ENCODE data around the gene HSPA6. TPM values are rescaled to one million over a fixed set of nuclear protein-coding genes. Genes with fewer than 3 reads are reported as not detected.
"Not testable (repeated sequence)": the region's sequence is repeated elsewhere in the genome, so short reads cannot be mapped to it uniquely, and the experiment has no call there.

The HSPA6 gene
- 0.09 TPM in 1 of 2 replicates, not detected in the other for total RNA-seq (ENCODE audit: low replicate concordance)

GRCh38 chr1:161523817-161524741 lies at the start of gene HSPA6:
HSPA6 (plus strand) TSS chr1:161524540; CDS start chr1:161524659, 119 bp downstream.
- H3K4me1 ChIP-seq; H3K79me2 ChIP-seq (ENCODE audit: low read depth); H4K20me1 ChIP-seq (ENCODE audit: low read depth); H3K9ac ChIP-seq; H3K36me3 ChIP-seq; H3K9me3 Mint-ChIP-seq; H3F3A ChIP-seq (ENCODE audit: low read depth); H3K36me3 Mint-ChIP-seq; H3K9me3 ChIP-seq (ENCODE audit: low read depth); H3K4me1 Mint-ChIP-seq; H3K27ac ChIP-seq: not testable (repeated sequence)
- Histone ChIP-seq H3K27me3 (peaks cover 58% of the 10 kb centered on the region), H3K4me3 (peak within 1 kb of the TSS; percentile 90), H3K4me2 (peak within 1 kb of the TSS; percentile 78), H2AFZ (replicated peaks) (peak within 1 kb of the TSS; percentile 73)
- TF ChIP-seq EZH2phosphoT487 (IDR thresholded peaks at IDR 0.05) (peak; percentile 69), EZH2 (IDR thresholded peaks at IDR 0.05) (peak; percentile 71)
- DNase-seq (ENCODE audit: low spot score) = peak; percentile 81
- peaks cover 24% of the 10 kb centered on the region for H3K27me3 Mint-ChIP-seq (ENCODE audit: insufficient read depth, low read depth)
- peak within 1 kb of the TSS; percentile 96 for H3K27ac Mint-ChIP-seq
- peak within 1 kb of the TSS; percentile 92 for H3K4me3 Mint-ChIP-seq

DNA sequence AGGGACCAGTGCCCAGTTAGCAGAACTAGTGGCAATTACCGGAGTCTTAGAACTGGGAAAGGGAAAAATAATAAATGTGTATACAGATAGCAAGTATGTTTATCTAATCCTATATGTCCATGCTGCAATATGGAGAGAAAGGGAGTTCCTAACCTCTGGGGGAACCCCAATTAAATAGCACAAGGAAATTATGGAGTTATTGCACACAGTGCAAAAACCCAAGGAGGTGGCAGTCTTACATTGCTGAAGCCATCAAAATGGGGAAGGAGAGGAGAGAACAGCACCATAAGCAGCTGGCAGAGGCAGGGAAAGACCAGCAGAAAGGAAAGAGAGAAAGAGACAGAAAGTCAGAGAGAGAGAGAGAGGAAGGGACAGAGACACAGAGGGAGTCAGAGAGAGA lies 46.6 kb upstream of the HSPA6 start:
- H3F3A ChIP-seq (ENCODE audit: low read depth); H3K4me3 ChIP-seq; H3K9ac ChIP-seq; H2AFZ ChIP-seq (replicated peaks); H3K4me1 ChIP-seq; H3K4me1 Mint-ChIP-seq; H3K36me3 Mint-ChIP-seq; H4K20me1 ChIP-seq (ENCODE audit: low read depth); H3K79me2 ChIP-seq (ENCODE audit: low read depth); H3K9me3 ChIP-seq (ENCODE audit: low read depth); H3K27ac Mint-ChIP-seq; H3K4me2 ChIP-seq; H3K27ac ChIP-seq; H3K9me3 Mint-ChIP-seq; H3K36me3 ChIP-seq; H3K4me3 Mint-ChIP-seq; DNase-seq (ENCODE audit: low spot score): not testable (repeated sequence)
- peaks cover 61% of the 10 kb centered on the region for H3K27me3 ChIP-seq
- peaks cover 33% of the 10 kb centered on the region for H3K27me3 Mint-ChIP-seq (ENCODE audit: insufficient read depth, low read depth)

DNA sequence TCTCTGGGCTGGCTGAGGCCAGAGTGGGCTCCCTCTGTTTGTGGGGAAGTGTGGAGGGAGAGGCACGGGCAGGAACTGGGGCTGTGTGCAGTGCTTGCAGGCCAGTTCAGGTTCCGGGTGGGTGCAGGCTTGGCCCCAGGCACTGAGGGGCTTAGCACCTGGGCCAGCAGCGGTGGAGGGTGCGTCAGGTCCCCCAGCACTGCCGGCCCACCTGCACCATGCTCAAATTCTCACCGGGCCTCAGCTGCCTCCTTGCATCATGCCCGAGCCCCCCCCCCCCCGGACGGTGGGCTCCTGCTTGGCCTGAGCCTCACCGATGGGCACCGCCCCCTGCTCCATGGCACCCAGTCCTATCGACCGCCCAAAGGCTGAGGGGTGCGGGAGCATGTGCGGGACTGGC lies 45.4 kb upstream of the HSPA6 start:
- Histone ChIP-seq H3K9me3 (ENCODE audit: low read depth) (no peaks in the 10 kb centered on the region), H3K27me3 (peaks cover 59% of the 10 kb centered on the region), H2AFZ (replicated peaks) (no peak overlapping the region), H4K20me1 (ENCODE audit: low read depth) (no peaks in the 10 kb centered on the region), H3K9ac (no peak overlapping the region), H3K27ac (no peak overlapping the region), H3K36me3 (no peaks in the 10 kb centered on the region), H3K4me2 (no peak overlapping the region), H3K79me2 (ENCODE audit: low read depth) (no peaks in the 10 kb centered on the region), H3F3A (ENCODE audit: low read depth) (no peaks in the 10 kb centered on the region), H3K4me3 (no peak overlapping the region), H3K4me1 (no peaks in the 10 kb centered on the region)
- H3K27ac Mint-ChIP-seq = no peak overlapping the region
- no peaks in the 10 kb centered on the region for H3K4me1 Mint-ChIP-seq
- H3K27me3 Mint-ChIP-seq (ENCODE audit: insufficient read depth, low read depth) = peaks cover 26% of the 10 kb centered on the region
- no peaks in the 10 kb centered on the region for H3K9me3 Mint-ChIP-seq
- TF ChIP-seq EZH2phosphoT487 (IDR thresholded peaks at IDR 0.05) (no peak), EZH2 (IDR thresholded peaks at IDR 0.05) (no peak), CTCF (IDR thresholded peaks at IDR 0.05) (no peak)
- no peaks in the 10 kb centered on the region for H3K36me3 Mint-ChIP-seq
- DNase-seq (ENCODE audit: low spot score) = no peak
- no peak overlapping the region for H3K4me3 Mint-ChIP-seq

- Mint-ChIP-seq H3K27ac (no peak overlapping the region), H3K9me3 (no peaks in the 10 kb centered on the region), H3K4me3 (no peak overlapping the region), H3K4me1 (no peaks in the 10 kb centered on the region), H3K36me3 (no peaks in the 10 kb centered on the region), H3K27me3 (ENCODE audit: insufficient read depth, low read depth) (peaks cover 21% of the 10 kb centered on the region)
- H3K4me3 ChIP-seq = no peak overlapping the region
- H2AFZ ChIP-seq (replicated peaks) = no peak overlapping the region
- H3F3A ChIP-seq (ENCODE audit: low read depth) = no peaks in the 10 kb centered on the region
- H3K9ac ChIP-seq = no peak overlapping the region
- H3K9me3 ChIP-seq (ENCODE audit: low read depth) = no peaks in the 10 kb centered on the region
- no peak for TF ChIP-seq EZH2phosphoT487 (IDR thresholded peaks at IDR 0.05)
- no peak for TF ChIP-seq CTCF (IDR thresholded peaks at IDR 0.05)
- TF ChIP-seq EZH2 (IDR thresholded peaks at IDR 0.05) = no peak
- peaks cover 44% of the 10 kb centered on the region for H3K27me3 ChIP-seq
- no peak overlapping the region for H3K27ac ChIP-seq
- H3K36me3 ChIP-seq = no peaks in the 10 kb centered on the region
- no peak for DNase-seq (ENCODE audit: low spot score)
- no peaks in the 10 kb centered on the region for H3K4me1 ChIP-seq
- no peaks in the 10 kb centered on the region for H4K20me1 ChIP-seq (ENCODE audit: low read depth)
- H3K4me2 ChIP-seq = no peak overlapping the region
- no peaks in the 10 kb centered on the region for H3K79me2 ChIP-seq (ENCODE audit: low read depth)
Observed at GRCh38 chr1:161480381-161481035, 43.8 kb upstream of the HSPA6 start.
